SK-N-SH treated with all-trans-retinoic acid at 6 μM for 48 hours (cell line): ENCODE results near the gene PTPRN2.

Experiments used
- ARNTL ChIP-seq: fragments of 450-650 bp; formaldehyde crosslinking; IDR thresholded peaks from 2 replicates; pipeline ENCODE4 v1.5.0; 2020; ENCODE audit warnings: low read depth, mild to moderate bottlenecking, moderate library complexity, borderline replicate concordance
- ISL1 ChIP-seq: fragments of 250-450 bp; sonication (Bioruptor Pico); IDR thresholded peaks from 2 replicates; pipeline ENCODE4 v2.1.2; 2022; ENCODE audit warnings: mild to moderate bottlenecking, moderate library complexity
- PPARA ChIP-seq: fragments of 250-450 bp; sonication (Bioruptor Pico); IDR thresholded peaks from 2 replicates; pipeline ENCODE4 v1.5.0; 2020; ENCODE audit warnings: mild to moderate bottlenecking, borderline replicate concordance
- RARB ChIP-seq: fragments of 250-450 bp; sonication (Bioruptor Pico); IDR thresholded peaks from 2 replicates; pipeline ENCODE4 v1.8.0; 2021; ENCODE audit warnings: mild to moderate bottlenecking, moderate library complexity
- ZC3H10 ChIP-seq: fragments of 250-450 bp; sonication (Bioruptor Pico); IDR thresholded peaks from 2 replicates; pipeline ENCODE4 v1.5.1; 2021; ENCODE audit warnings: mild to moderate bottlenecking, moderate library complexity
- ZFP3 ChIP-seq: fragments of 250-450 bp; sonication (Bioruptor Pico); IDR thresholded peaks from 2 replicates; pipeline ENCODE4 v1.5.0; 2020; ENCODE audit warnings: mild to moderate bottlenecking, moderate library complexity
- ZFP30 ChIP-seq: fragments of 450-650 bp; formaldehyde crosslinking; IDR thresholded peaks from 2 replicates; pipeline ENCODE4 v1.5.0; 2022; ENCODE audit warnings: mild to moderate bottlenecking, moderate library complexity
- ZNF565 ChIP-seq: fragments of 450-650 bp; formaldehyde crosslinking; conservative IDR thresholded peaks from 2 replicates; pipeline ENCODE4 v1.5.0; 2020; ENCODE audit warnings: low read depth, mild to moderate bottlenecking, moderate library complexity
- ZNF70 ChIP-seq: fragments of 450-650 bp; formaldehyde crosslinking; IDR thresholded peaks from 2 replicates; pipeline ENCODE4 v1.5.0; 2020; ENCODE audit warnings: mild to moderate bottlenecking, moderate library complexity
- TF ChIP-seq, protein P1 (sequence below): fragments of 250-450 bp; sonication (Bioruptor Pico); IDR thresholded peaks from 2 replicates; pipeline ENCODE4 v1.8.0; 2020; ENCODE audit warnings: mild to moderate bottlenecking, moderate library complexity, borderline replicate concordance
- TF ChIP-seq, protein P2 (sequence below): fragments of 250-450 bp; sonication (Bioruptor Pico); IDR thresholded peaks from 2 replicates; pipeline ENCODE4 v1.5.1; 2020; ENCODE audit warnings: low read depth, mild to moderate bottlenecking, moderate library complexity
- TF ChIP-seq, protein P3 (sequence below): fragments of 250-450 bp; sonication (Bioruptor Pico); IDR thresholded peaks from 2 replicates; pipeline ENCODE4 v1.5.0; 2020; ENCODE audit warnings: mild to moderate bottlenecking, moderate library complexity

DNA sequence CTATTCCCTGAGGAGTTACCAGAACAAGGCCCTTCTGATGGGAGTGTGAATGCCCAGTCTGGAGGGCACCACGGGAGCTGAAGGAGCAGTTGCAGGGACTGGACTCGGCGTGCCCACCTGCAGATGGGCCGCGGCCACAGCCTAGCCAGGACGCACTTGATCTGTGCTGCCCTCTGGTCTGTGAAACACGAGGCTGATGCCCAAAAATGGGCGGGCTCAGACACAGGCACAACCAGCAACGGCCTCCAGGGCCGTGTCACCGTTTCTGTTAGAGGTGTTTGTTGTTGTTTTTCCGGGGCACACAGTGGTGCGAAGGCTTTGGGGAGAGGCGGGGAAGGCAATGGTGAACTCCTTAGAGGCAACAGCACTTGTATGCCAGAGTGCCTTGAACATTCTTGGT lies 1015.0 kb downstream of the PTPRN2 start:
- TF ChIP-seq ARNTL (no peak), ZFP3 (CRISPR knock-in tag) (no peak), ZNF70 (CRISPR knock-in tag) (no peak), ZNF565 (CRISPR knock-in tag) (no peak), ISL1 (CRISPR knock-in tag) (no peak), ZC3H10 (CRISPR knock-in tag) (no peak), RARB (CRISPR knock-in tag) (no peak), PPARA (CRISPR knock-in tag) (no peak), ZFP30 (CRISPR knock-in tag) (no peak)
- TF ChIP-seq, protein P1, sequence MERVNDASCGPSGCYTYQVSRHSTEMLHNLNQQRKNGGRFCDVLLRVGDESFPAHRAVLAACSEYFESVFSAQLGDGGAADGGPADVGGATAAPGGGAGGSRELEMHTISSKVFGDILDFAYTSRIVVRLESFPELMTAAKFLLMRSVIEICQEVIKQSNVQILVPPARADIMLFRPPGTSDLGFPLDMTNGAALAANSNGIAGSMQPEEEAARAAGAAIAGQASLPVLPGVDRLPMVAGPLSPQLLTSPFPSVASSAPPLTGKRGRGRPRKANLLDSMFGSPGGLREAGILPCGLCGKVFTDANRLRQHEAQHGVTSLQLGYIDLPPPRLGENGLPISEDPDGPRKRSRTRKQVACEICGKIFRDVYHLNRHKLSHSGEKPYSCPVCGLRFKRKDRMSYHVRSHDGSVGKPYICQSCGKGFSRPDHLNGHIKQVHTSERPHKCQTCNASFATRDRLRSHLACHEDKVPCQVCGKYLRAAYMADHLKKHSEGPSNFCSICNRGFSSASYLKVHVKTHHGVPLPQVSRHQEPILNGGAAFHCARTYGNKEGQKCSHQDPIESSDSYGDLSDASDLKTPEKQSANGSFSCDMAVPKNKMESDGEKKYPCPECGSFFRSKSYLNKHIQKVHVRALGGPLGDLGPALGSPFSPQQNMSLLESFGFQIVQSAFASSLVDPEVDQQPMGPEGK = no peak
- TF ChIP-seq, protein P2, sequence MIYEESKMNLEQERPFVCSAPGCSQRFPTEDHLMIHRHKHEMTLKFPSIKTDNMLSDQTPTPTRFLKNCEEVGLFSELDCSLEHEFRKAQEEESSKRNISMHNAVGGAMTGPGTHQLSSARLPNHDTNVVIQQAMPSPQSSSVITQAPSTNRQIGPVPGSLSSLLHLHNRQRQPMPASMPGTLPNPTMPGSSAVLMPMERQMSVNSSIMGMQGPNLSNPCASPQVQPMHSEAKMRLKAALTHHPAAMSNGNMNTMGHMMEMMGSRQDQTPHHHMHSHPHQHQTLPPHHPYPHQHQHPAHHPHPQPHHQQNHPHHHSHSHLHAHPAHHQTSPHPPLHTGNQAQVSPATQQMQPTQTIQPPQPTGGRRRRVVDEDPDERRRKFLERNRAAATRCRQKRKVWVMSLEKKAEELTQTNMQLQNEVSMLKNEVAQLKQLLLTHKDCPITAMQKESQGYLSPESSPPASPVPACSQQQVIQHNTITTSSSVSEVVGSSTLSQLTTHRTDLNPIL = no peak
- TF ChIP-seq, protein P3, sequence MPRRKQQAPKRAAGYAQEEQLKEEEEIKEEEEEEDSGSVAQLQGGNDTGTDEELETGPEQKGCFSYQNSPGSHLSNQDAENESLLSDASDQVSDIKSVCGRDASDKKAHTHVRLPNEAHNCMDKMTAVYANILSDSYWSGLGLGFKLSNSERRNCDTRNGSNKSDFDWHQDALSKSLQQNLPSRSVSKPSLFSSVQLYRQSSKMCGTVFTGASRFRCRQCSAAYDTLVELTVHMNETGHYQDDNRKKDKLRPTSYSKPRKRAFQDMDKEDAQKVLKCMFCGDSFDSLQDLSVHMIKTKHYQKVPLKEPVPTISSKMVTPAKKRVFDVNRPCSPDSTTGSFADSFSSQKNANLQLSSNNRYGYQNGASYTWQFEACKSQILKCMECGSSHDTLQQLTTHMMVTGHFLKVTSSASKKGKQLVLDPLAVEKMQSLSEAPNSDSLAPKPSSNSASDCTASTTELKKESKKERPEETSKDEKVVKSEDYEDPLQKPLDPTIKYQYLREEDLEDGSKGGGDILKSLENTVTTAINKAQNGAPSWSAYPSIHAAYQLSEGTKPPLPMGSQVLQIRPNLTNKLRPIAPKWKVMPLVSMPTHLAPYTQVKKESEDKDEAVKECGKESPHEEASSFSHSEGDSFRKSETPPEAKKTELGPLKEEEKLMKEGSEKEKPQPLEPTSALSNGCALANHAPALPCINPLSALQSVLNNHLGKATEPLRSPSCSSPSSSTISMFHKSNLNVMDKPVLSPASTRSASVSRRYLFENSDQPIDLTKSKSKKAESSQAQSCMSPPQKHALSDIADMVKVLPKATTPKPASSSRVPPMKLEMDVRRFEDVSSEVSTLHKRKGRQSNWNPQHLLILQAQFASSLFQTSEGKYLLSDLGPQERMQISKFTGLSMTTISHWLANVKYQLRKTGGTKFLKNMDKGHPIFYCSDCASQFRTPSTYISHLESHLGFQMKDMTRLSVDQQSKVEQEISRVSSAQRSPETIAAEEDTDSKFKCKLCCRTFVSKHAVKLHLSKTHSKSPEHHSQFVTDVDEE = no peak
